Measurements from ENCODE around the gene SDHAF2.

SDHAF2 gene

DNA sequence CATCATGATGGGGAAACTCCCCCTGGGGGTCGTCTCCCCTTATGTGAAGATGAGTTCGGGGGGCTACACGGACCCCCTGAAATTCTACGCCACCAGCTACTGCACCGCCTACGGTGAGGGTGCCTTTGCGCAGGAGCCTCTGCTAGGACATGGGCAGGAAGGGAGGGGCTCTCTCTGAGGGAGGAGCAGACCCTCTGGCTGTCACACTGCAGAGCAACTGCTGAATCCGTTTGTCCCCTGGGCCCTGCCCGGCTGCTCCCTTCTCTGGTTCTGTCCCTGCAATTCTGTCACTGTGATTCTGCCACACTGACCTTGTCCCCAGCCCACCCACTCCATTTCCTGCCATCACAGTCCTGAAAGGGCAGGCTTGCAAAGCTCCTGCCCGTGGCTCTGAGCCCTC is 51.9 kb downstream of the SDHAF2 start:
- no peaks in the 10 kb centered on the region for H3K27me3 ChIP-seq (ENCODE audit: low read length)
- no peaks in the 10 kb centered on the region for H3F3A ChIP-seq (ENCODE audit: insufficient read depth)
- no peak overlapping the region for H3K4me3 ChIP-seq (ENCODE audit: insufficient read depth, low read length, poor library complexity, severe bottlenecking)
- no peaks in the 10 kb centered on the region for H4K20me1 ChIP-seq (ENCODE audit: low read depth, low read length)
- no peak overlapping the region for H3K9ac ChIP-seq (ENCODE audit: low read length)
- H3K9me2 ChIP-seq (replicated peaks; ENCODE audit: insufficient read depth, low read length): no peaks in the 10 kb centered on the region
- no peaks in the 10 kb centered on the region for H3K9me3 ChIP-seq (ENCODE audit: insufficient read depth, low read length)
- no peak overlapping the region for H2AFZ ChIP-seq (ENCODE audit: low read depth, low read length, severe bottlenecking)
- no peak overlapping the region for H3K4me2 ChIP-seq (ENCODE audit: low read depth, low read length, poor library complexity, severe bottlenecking)
- H3K79me2 ChIP-seq (ENCODE audit: insufficient read depth, low read length): no peaks in the 10 kb centered on the region
- no peak for TF ChIP-seq EZH2phosphoT487 (conservative IDR thresholded peaks at IDR 0.05; ENCODE audit: low read length)
- TF ChIP-seq, protein P1, sequence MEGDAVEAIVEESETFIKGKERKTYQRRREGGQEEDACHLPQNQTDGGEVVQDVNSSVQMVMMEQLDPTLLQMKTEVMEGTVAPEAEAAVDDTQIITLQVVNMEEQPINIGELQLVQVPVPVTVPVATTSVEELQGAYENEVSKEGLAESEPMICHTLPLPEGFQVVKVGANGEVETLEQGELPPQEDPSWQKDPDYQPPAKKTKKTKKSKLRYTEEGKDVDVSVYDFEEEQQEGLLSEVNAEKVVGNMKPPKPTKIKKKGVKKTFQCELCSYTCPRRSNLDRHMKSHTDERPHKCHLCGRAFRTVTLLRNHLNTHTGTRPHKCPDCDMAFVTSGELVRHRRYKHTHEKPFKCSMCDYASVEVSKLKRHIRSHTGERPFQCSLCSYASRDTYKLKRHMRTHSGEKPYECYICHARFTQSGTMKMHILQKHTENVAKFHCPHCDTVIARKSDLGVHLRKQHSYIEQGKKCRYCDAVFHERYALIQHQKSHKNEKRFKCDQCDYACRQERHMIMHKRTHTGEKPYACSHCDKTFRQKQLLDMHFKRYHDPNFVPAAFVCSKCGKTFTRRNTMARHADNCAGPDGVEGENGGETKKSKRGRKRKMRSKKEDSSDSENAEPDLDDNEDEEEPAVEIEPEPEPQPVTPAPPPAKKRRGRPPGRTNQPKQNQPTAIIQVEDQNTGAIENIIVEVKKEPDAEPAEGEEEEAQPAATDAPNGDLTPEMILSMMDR (IDR thresholded peaks at IDR 0.05; ENCODE audit: insufficient read depth, low read length, poor library complexity, severe bottlenecking): no peak
- no peak overlapping the region for H3K27ac ChIP-seq (ENCODE audit: low read depth, low read length)
- H3K36me3 ChIP-seq (ENCODE audit: low read length): no peaks in the 10 kb centered on the region

DNA sequence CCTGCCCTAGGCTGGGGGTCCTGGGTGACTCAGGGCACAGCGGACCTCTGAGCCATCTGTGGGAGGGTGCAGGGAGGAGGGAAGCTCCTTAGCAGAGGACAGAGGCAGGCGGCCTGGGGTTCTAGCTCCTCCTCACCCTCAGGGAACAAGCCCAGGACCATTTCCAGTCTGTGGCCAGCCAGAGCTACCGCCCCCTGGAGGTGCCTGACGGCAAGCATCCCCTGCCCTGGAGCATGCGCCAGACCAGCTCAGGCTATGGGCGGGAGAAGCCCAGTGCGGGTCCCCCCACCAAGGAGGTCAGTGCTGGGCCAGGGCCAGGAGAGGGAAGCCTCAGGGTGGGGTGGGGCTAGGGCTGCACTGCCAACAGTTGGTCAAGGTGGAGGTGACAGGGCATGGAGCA is 52.6 kb downstream of the SDHAF2 start:
- Histone ChIP-seq H3K4me2 (ENCODE audit: low read depth, low read length, poor library complexity, severe bottlenecking) (no peak overlapping the region), H3K4me3 (ENCODE audit: insufficient read depth, low read length, poor library complexity, severe bottlenecking) (no peak overlapping the region), H2AFZ (ENCODE audit: low read depth, low read length, severe bottlenecking) (no peak overlapping the region), H3K27ac (ENCODE audit: low read depth, low read length) (no peak overlapping the region), H3K9ac (ENCODE audit: low read length) (no peak overlapping the region), H3K79me2 (ENCODE audit: insufficient read depth, low read length) (no peaks in the 10 kb centered on the region), H4K20me1 (ENCODE audit: low read depth, low read length) (no peaks in the 10 kb centered on the region), H3K36me3 (ENCODE audit: low read length) (no peaks in the 10 kb centered on the region), H3K9me3 (ENCODE audit: insufficient read depth, low read length) (no peaks in the 10 kb centered on the region), H3F3A (ENCODE audit: insufficient read depth) (no peaks in the 10 kb centered on the region), H3K27me3 (ENCODE audit: low read length) (no peaks in the 10 kb centered on the region), H3K9me2 (replicated peaks; ENCODE audit: insufficient read depth, low read length) (no peaks in the 10 kb centered on the region)
- no peak for TF ChIP-seq EZH2phosphoT487 (conservative IDR thresholded peaks at IDR 0.05; ENCODE audit: low read length)
- TF ChIP-seq, protein P1 (IDR thresholded peaks at IDR 0.05; ENCODE audit: insufficient read depth, low read length, poor library complexity, severe bottlenecking): peak; percentile 68

DNA sequence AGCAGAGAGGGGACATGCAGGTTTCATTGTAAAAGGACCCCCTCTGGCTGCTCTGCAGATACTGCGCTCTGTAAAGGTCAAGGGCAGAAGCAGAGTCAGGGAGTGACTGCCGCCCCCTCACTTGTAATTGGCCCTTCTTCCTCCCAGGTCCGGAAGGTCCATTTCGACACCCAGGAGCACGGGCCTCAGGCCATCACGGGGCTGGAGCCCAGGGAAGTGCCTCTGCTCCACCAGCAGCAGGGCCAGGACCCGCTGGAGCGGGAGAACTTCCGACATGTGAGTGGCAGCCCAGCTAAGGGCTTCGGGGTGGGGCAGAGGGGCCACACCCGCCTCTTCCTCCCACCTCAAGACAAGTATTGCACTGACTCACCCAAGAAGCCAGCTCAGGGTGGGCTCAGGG is 54.6 kb downstream of the SDHAF2 start:
- H3K9ac ChIP-seq (ENCODE audit: low read length): no peak overlapping the region
- H3K4me2 ChIP-seq (ENCODE audit: low read depth, low read length, poor library complexity, severe bottlenecking): no peak overlapping the region
- no peaks in the 10 kb centered on the region for H3K9me2 ChIP-seq (replicated peaks; ENCODE audit: insufficient read depth, low read length)
- no peak for TF ChIP-seq EZH2phosphoT487 (conservative IDR thresholded peaks at IDR 0.05; ENCODE audit: low read length)
- TF ChIP-seq, protein P1 (IDR thresholded peaks at IDR 0.05; ENCODE audit: insufficient read depth, low read length, poor library complexity, severe bottlenecking): no peak
- no peaks in the 10 kb centered on the region for H4K20me1 ChIP-seq (ENCODE audit: low read depth, low read length)
- H3K9me3 ChIP-seq (ENCODE audit: insufficient read depth, low read length): no peaks in the 10 kb centered on the region
- no peak overlapping the region for H3K27ac ChIP-seq (ENCODE audit: low read depth, low read length)
- no peak overlapping the region for H2AFZ ChIP-seq (ENCODE audit: low read depth, low read length, severe bottlenecking)
- no peaks in the 10 kb centered on the region for H3F3A ChIP-seq (ENCODE audit: insufficient read depth)
- H3K27me3 ChIP-seq (ENCODE audit: low read length): no peaks in the 10 kb centered on the region
- H3K36me3 ChIP-seq (ENCODE audit: low read length): no peaks in the 10 kb centered on the region
- no peaks in the 10 kb centered on the region for H3K79me2 ChIP-seq (ENCODE audit: insufficient read depth, low read length)
- no peak overlapping the region for H3K4me3 ChIP-seq (ENCODE audit: insufficient read depth, low read length, poor library complexity, severe bottlenecking)
